GM19099 (cell line): ENCODE results near the gene SCARF1.

Source experiments
- POLR2A ChIP-seq: IDR thresholded peaks from 3 replicates; pipeline ENCODE4 v1.6.1; 2011; ENCODE audit warnings: low read depth; ENCODE audit not compliant: insufficient read length; ENCODE audit errors: extremely low read depth

Gene SCARF1

DNA sequence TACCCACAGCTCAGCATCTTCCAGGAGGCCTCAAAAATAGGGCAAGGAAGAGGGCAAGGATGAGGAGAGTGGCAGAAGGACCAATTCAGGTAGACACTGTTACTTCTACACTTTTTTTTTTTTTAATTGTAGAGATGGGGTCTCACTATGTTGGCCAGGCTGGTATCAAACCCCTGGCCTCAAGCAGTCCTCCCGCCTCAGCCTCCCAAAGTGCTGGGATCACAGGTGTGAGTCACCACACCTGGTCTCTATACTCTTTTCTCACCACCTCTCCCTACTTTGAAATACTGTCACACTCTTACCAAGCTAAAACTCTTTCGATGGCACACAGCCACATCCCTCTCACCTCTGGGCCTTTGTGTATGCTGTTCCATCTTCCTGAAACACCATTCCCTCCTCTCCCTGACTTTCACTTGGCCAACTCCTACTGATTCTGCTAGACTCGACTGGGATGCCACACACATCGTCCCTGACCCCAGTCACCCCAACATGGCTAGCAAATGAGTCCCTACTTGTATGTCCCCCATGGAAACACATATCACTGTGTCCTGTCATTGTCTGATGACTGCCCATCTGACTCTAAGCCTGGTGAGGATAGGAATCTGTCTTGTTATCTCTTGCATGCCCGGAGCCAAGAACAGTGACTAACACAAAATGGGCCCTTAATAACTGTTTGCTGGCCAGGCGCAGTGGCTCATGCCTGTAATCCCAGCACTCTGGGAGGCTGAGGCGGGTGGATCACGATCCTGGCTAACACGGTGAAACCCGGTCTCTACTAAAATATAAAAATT, 9.7 kb downstream of the SCARF1 start:
- no peak for TF ChIP-seq POLR2A

DNA sequence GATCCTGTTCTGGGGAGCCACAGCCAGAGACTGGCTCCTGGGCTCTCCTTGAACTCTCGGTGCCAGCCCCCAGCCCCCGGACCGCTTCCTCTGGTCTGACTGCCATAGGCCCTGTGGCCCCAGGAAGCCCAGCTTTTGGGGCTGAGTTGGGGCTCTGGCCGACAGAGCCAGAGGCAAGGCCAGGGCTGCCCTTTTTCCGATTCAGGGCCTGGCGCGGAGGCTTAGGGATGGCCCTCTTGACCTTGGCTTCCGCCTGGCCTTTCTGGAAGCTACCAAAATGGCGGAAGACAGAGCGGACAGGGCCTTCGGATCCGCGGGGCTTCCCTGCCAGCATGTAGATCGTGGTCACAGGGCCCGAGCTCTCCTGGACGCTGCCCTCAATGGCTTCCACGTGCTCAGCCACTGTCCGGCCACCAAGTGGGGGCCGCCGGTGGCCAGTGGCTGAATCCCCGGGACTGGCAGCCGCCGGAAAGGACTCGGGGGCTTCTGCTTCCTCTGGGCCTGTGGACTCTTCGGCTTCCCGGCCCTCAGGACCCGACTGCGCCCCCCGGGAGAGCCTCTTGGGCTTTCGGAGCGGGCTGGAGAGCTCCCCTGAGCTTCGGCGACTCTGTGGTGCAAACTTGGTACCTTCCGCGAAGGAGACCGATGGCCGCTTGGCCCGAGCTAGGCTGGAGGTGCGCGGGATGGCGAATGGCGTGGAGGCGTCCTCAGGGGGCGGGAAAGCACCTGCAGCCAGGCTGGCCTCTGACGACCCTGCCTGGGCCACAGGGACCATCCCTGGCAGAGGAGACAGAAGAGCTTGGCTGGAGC, 10.5 kb downstream of the SCARF1 start:
- no peak for TF ChIP-seq POLR2A

DNA sequence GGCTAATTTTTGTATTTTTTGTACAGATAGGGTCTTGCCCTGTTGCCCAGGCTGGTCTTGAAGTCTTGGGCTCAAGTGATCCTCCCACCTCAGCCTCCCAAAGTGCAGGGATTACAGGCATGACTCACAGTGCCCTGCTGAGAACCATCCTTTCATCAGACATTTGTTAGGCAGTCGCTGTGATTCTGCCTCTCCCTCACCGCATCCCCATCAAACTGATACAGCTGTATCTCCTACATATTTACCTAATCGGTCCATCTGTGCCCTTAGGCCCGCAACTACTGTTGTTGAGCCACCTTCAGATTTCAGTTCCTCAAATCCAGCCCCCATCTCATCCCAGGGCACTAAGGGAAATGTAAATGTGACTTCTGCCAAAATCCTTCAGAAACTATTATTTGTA, 14.9 kb downstream of the SCARF1 start:
- TF ChIP-seq POLR2A: no peak

DNA sequence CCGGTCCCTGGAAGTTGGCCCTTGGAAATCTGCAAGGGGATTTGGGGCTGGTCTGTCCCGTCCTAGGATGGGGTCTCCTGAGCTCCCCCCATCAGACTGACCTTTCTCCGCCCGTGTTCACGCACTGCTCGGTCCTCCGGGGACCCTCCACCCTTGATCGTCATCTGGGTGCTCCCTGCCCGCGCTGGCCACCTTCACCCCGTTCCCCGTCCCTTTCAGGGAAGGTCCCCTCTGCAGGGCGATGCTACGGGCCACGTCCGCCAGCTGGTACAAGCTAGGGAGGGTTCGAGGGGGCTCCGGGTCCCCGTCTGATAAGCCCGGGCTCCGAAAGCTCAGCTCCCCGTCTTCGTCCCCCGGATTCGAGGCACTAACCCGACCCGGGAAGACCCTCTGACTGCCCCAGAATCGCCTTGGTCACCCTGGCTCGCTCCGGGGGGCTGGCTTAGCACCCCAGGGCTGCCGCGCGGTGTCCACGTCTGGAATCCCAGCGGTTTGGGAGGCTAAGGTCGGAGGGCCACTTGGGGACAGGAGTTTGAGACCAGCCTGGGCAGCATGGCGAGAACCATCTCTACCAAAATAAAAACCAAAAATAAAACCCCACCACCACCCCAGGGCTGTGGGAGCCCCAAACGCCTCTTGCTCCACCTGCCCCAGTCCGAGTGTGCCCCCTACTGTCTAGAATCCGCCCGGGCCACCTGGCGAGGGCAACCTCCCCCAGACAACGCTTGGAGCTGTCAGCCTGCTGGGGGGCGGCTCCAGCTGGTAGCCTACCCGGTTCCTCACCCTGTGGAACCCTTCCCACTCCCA, 15.8 kb downstream of the SCARF1 start:
- TF ChIP-seq POLR2A: no peak

DNA sequence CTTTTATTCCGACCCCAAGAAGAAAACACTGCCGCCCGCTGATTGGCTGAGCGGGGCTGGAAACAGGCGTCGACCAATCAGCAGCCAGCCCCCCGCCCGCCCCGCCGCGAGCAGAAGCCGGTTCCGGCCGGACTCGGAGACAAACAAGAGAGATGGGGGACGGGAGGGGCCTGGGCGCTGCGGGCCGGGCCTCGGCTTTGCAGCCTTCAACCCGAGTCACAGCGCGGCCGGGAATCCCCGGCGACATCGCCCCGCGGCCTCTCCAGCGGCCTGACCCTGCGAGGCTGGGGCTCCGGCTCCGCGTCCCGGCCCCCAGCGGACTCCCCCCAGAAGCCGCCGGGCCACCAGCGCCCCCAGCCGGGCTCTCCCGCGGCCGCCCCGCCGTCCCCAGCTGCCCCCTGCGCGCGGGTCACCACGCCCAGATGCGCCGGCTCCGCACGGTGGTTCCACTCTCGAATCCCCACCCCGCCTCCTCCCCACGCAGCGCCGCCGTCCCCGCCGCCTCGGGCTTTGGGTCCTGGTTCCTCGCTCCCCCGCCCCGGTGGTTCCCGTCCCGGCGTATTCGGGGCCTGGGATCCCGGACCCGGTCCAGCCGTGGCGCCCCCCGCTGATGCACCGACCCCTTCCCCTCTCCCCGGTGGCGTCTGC, 16.6 kb downstream of the SCARF1 start:
- TF ChIP-seq POLR2A: peak; percentile 56

DNA sequence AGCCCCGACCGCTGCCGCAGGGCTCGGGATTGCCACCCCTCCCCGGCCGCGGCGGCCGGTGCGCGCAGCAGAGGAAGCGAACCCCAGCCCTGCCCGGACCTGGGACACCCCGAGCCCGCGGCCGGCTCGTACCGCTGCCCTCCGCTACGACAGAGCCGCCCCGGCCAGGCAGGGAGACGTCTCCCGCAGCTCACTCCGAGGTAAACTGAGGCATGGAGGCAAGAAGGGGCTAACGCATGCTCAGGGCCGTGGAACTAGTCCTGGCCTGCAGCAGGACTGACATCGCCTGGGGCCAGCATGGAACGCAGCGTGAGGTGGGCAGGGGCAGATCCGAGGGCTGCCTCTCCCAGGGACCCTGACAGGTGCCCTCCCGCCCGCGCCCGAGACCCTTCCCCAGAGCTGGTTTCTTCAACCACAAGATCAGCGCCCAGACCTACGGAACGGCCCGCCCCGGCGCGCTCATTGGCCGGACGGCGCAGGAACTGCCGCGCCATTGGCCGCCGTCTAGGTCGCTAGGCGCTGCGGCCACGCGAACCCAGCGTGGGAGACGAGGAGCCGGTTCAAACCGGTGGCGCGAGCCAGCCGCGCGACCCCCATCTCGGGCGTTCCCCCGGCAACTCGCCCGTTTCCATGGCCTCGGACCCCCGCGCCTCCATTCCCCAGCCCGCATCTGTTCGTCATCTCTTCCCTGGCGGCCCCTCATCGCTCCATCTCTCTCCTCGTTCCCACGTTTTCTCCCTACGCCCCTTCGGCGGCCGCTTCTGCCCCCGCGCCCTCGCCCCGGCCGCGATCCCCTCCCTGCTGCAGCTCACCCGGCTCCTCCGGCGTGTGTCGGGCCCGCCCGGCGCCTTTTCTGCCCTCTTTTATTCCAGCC, 17.3 kb downstream of the SCARF1 start, which contains the start of gene SLC43A2:
TSS of gene SLC43A2 (minus strand) at position 853 of the 874 bp plus-strand sequence. CDS start 960 bp downstream, outside the sequence.
- peak; percentile 13 for TF ChIP-seq POLR2A

DNA sequence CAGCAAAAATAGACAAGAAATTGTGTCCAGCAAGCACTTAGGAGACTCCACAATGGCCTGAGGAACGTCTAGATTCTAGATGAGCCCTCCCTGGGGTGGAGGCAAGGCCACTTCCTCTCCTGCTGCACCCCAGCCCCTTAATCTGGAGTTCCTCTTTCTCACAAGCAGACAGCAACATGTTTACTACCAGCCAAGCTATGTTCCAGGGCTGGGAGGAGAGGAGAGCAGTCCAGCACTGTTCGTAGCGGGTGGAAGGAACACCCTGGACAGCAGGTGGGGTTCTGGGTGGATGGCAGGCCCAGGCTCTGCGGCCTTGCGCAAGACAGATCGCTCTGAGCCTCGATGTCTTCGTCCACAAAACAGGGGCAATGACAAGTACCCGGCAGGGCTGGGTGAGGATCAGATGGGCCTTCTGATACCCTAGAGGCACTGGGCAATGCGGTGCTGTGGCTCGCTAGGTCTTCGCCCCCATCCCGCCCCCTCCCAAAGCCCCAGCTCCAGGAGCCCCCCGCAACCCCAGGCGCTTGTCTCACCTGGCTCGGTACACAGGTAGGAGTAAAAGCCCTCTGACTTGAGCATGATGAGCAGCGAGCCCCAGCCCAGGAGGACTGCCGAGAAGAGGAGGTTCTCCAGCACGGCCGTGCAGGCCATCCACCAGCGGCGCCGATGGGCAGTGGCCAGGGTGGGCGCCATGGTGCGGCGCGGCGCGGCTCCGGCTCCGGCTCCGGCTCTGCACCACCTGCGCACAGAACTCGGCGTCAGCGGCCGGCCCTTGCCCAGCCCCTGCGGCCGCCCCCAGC, 18.1 kb downstream of the SCARF1 start:
- peak; percentile 52 for TF ChIP-seq POLR2A

DNA sequence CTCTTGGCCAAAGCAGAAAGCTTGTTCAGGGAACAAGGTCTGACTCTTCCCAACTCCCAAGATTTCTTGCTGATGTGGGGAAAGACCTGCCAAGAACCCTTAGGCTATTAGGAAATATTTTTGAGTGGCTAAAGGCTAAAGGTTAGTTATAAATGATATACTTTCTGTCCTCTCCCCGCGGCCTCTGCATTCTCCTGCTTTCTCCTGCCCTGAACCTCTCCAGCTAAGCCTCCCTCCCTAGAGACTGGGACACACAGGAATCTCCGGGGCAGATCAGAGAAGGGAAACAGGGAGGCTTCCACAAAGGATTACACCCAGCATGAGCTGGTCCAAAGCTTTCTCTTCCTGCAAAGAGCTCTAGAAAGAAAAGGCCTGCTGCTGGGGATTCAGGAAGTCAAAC, 19.2 kb downstream of the SCARF1 start:
- TF ChIP-seq POLR2A: no peak

DNA sequence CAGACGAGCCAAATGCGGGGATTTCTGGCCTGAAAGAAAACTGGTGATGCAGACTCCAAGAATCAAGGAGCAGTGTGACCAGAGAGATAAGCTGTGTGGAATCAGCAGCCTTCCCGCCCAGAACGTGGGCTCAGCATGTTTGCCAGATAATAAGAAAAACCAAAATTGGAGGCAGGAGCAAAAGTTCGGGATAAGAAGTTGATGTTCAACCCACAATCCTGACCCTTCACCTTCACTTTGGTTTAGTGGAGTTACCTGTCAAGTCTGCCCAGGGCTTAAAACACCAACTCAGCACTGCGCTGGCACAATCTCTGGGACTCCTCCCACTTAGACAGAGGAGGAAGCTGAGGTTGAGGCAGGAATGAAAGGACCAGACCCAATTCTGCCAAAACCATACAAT, 20.0 kb downstream of the SCARF1 start:
- TF ChIP-seq POLR2A: no peak

DNA sequence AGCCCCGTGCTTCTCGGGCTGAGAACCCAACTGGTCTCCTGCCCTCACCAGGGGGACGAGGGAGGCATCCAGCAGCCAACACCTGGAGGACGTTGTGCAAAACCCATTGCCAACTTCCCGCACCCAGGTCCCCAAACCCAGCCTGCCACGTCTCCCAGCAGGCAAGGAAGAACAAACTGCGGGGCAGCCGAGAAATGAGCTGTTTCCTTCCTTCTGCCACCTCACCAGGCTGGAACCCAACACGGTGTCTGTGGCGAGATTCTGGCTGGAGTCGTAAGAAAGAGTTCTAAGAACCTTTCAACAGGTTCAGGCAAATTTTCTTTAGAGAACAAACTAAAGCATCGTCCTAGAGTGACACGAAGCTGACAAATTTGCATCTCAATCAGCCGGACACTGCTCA, 20.5 kb downstream of the SCARF1 start:
- TF ChIP-seq POLR2A: no peak

DNA sequence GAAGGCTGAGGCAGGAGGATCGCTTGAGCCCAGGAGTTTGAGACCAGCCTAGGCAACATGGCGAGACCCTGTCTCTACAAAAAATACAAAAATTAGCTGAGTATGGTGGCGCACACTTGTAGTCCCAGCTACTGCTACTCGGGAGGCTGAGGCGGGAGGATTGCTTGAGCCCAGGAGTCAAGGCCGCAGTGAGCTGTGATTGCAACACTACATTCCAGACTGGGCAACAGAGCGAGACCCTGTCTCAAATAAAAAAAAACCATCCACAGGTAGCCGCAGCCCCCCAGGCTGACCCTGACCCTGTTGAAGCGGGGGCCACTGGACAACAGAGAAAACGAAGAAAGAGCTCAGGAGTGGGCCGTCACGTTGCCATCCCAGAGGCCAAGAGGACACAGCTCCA, 20.9 kb downstream of the SCARF1 start:
- TF ChIP-seq POLR2A: no peak

DNA sequence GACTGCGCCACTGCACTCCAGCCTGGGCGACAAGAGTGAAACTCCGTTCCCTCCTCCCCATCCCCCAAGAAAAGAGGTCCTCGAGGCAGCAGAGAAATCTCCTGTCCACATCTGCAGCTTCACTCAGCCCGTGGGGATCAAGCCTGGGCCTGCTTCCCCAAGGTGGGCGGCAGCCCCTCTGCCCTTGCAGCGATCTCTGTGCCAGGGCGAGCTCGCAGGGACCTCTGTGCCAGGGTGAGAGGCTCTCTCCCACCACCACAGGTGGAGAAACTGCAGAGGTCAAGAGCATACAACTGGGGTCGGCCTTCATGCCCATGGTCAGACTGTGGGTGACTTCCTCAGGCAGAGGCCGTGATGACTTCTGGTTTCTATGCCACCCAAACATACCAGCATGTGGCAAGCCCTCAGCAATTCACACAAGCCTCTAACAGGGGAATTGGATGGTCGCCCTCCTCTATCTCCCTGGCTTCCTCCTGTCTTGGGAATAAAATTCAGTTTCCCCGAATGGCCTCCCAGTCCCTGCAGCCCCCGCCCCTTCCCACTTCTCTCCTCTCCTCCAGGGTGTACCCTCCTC, 22.4 kb downstream of the SCARF1 start:
- TF ChIP-seq POLR2A: no peak

DNA sequence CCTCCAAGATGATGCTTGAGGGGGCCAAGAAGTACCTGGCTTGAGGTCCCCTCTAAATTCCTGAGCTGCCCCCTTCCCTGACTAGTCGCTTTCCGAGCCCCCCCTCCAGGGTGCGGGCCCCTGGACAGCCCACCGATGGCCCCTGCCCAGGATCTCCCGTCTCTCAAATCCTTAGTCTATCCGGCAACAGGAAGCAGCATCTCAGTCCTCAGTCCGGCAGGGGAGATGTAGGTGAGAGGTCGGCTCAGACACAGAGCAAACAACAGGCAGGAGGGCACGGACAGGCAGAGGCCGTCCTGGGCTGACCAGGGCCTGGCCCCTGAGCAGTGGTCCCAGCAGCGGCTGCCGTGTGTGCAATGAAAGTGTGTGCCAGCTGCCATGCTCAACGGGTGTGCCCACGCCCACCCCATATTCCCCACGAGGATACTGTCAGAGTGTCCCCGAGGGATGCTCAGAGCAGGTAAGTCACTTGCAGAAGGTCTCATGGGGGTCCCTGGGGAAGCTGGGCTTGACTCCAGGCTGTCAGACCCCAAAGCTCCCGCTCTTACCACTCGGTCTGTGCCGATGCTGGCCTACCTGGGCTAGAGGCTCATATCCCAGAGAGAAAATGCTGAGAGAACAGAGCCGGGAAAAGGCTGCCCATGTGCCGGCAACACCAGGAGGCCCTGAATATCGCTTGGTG, 24.1 kb downstream of the SCARF1 start:
- TF ChIP-seq POLR2A: no peak

DNA sequence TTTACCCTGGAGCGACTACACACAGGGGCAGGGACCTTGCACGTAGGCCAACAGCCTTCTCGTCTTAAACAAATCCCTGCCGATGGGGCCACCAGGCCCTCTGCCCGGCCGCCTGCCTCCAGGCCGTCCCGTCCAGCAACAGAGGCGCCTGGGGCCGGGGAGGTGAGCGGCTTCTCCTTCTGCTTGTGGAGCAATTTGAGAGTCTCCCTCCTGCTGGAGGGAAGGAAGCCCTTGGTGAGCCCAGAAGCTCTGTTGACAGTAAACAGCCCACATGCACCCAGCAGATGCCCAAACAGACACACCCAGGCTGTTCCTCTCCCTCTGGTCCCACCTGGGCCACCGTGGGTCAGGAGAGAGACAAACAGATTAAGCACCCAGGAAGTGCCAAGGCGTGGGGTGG, 25.0 kb downstream of the SCARF1 start:
- no peak for TF ChIP-seq POLR2A
